HCT116 (cell line): ENCODE data around the gene DNM1L. TPM values are rescaled to one million over a fixed set of nuclear protein-coding genes. Genes with fewer than 3 reads are reported as not detected.

ENCODE experiments used
- ATAC-seq: fragments of 200-7000 bp; cut with Tn5 transposase; 2 replicates; pipeline ENCODE4 v1.9.1; 2020; ENCODE audit warnings: mild to moderate bottlenecking, moderate library complexity
- BruUV-seq: library from RNA; stranded (reverse); fragments of 400-500 nt; replicated peaks from 2 replicates; lab custom pipeline; 2021; lab: Mats Ljungman, UMichigan
- CTCF ChIA-PET: fragments of 300-600 bp; sonication (Branson Sonifier 250); formaldehyde crosslinking; loops from one replicate; lab custom pipeline; 2021; ENCODE audit warnings: antibody characterized with exemption; lab: Charles Lee
- POLR2A ChIA-PET: fragments of 300-600, 350-600 bp; sonication (Branson Sonifier 250); formaldehyde crosslinking; loops from one replicate; lab custom pipeline; 2021; ENCODE audit warnings: antibody characterized with exemption; lab: Charles Lee
- RAD21 ChIA-PET, 2 experiments: fragments of 300-600 bp; sonication (Branson Sonifier 250); formaldehyde crosslinking; loops; one replicate each; lab custom pipeline; 2023; ENCODE audit warnings: low total read pairs in 2 of 2; ENCODE audit not compliant: uncharacterized antibody in 2 of 2, unreplicated experiment in 2 of 2, low non-redundant PET in 1 of 2; lab: Charles Lee
- DNase-seq: peaks from one replicate; pipeline ENCODE4 v3.0.0-alpha.2; 2010; ENCODE audit warnings: low read depth, low spot score
- H2AFZ ChIP-seq: fragments of 200-600 bp; shearing (Covaris generic), sonication (generic); 2 replicates; pipeline ENCODE4 v1.6.1; 2017; ENCODE audit warnings: low read depth, mixed run types, mixed read lengths, antibody characterized with exemption, low read length; ENCODE audit not compliant: poor library complexity, severe bottlenecking
- H3K27ac ChIP-seq: 2 replicates; pipeline ENCODE4 v1.5.1; 2012; ENCODE audit warnings: low read depth, low read length
- H3K27me3 ChIP-seq: fragments of 200-600 bp; sonication (generic); 2 replicates; pipeline ENCODE4 v1.6.1; 2016; ENCODE audit warnings: mixed run types, low read length, mixed read lengths; ENCODE audit not compliant: insufficient read depth
- H3K36me3 ChIP-seq, 2 experiments: fragments of 200-500 bp in 1 of 2; fragments of 200-600 bp in 1 of 2; sonication (Bioruptor generic) in 1 of 2; sonication (generic) in 1 of 2; 2 replicates each; pipeline versions ENCODE4 v1.5.1 to v1.6.1; 2014 to 2016; ENCODE audit warnings: low read length in 2 of 2, inconsistent platforms in 1 of 2, mixed read lengths in 1 of 2, mixed run types in 1 of 2; ENCODE audit not compliant: insufficient read depth in 2 of 2, control insufficient read depth in 1 of 2
- H3K4me1 ChIP-seq, 2 experiments: fragments of 200-600 bp in 1 of 2; sonication (generic) in 1 of 2; 2 replicates each; pipeline versions ENCODE4 v1.5.1 to v1.6.1; 2012 to 2017; ENCODE audit warnings: low read length in 2 of 2, inconsistent platforms in 1 of 2, mild to moderate bottlenecking in 1 of 2, mixed read lengths in 1 of 2, mixed run types in 1 of 2, moderate library complexity in 1 of 2; ENCODE audit not compliant: insufficient read depth in 2 of 2, control insufficient read depth in 1 of 2
- H3K4me2 ChIP-seq: fragments of 200-600 bp; sonication (generic); 2 replicates; pipeline ENCODE4 v1.6.1; 2017; ENCODE audit warnings: mixed run types, low read length, mixed read lengths
- H3K4me3 ChIP-seq, 2 experiments: fragments of 200-600 bp in 1 of 2; sonication (generic) in 1 of 2; replicated peaks in 1 of 2; 2 replicates each; pipeline ENCODE4 v1.5.1; 2011 to 2016; ENCODE audit warnings: low read length in 2 of 2, control low read depth in 1 of 2, low read depth in 1 of 2, mild to moderate bottlenecking in 1 of 2, mixed read lengths in 1 of 2, mixed run types in 1 of 2
- H3K79me2 ChIP-seq: fragments of 200-600 bp; sonication (generic); 2 replicates; pipeline ENCODE4 v1.6.1; 2017; ENCODE audit warnings: mild to moderate bottlenecking, mixed run types, low read length, moderate library complexity, mixed read lengths; ENCODE audit not compliant: insufficient read depth
- H3K9ac ChIP-seq: fragments of 200-600 bp; sonication (generic); 2 replicates; pipeline ENCODE4 v1.6.1; 2016; ENCODE audit warnings: low read length, mixed read lengths
- H3K9me2 ChIP-seq: fragments of 200-600 bp; sonication (generic), shearing (Covaris generic); 2 replicates; pipeline ENCODE4 v1.6.1; 2017; ENCODE audit warnings: mixed run types, mild to moderate bottlenecking, moderate library complexity; ENCODE audit not compliant: insufficient read depth
- H3K9me3 ChIP-seq, 2 experiments: fragments of 200-500 bp in 1 of 2; fragments of 200-600 bp in 1 of 2; sonication (Bioruptor generic) in 1 of 2; sonication (generic) in 1 of 2; 2 replicates each; pipeline ENCODE4 v1.6.1; 2014 to 2017; ENCODE audit warnings: low read length in 2 of 2, mixed read lengths in 2 of 2, inconsistent platforms in 1 of 2, low read depth in 1 of 2, mild to moderate bottlenecking in 1 of 2, mixed run types in 1 of 2, moderate library complexity in 1 of 2; ENCODE audit not compliant: control insufficient read depth in 1 of 2, insufficient read depth in 1 of 2
- H4K20me1 ChIP-seq: fragments of 200-600 bp; sonication (generic), shearing (Covaris generic); 2 replicates; pipeline ENCODE4 v1.6.1; 2017; ENCODE audit warnings: mixed run types, mild to moderate bottlenecking, moderate library complexity; ENCODE audit not compliant: insufficient read depth
- CBX3 ChIP-seq: IDR thresholded peaks from 2 replicates; pipeline ENCODE4 v1.6.1; 2012; ENCODE audit warnings: low read depth
- CEBPB ChIP-seq: IDR thresholded peaks from 2 replicates; pipeline ENCODE4 v1.6.1; 2012; ENCODE audit warnings: low read depth
- EGR1 ChIP-seq: IDR thresholded peaks from 2 replicates; pipeline ENCODE4 v1.6.1; 2012; ENCODE audit warnings: low read depth
- ELF1 ChIP-seq: IDR thresholded peaks from 2 replicates; pipeline ENCODE4 v1.6.1; 2012; ENCODE audit warnings: low read depth, borderline replicate concordance
- FOSL1 ChIP-seq: IDR thresholded peaks from 2 replicates; pipeline ENCODE4 v1.6.1; 2012; ENCODE audit warnings: low read depth
- JUND ChIP-seq: IDR thresholded peaks from 2 replicates; pipeline ENCODE4 v1.6.1; 2012
- POLR2AphosphoS5 ChIP-seq: IDR thresholded peaks from 2 replicates; pipeline ENCODE4 v1.6.1; 2011; ENCODE audit warnings: mild to moderate bottlenecking, low read depth, low read length, moderate library complexity
- RAD21 ChIP-seq: IDR thresholded peaks from 2 replicates; pipeline ENCODE4 v1.6.1; 2012; ENCODE audit warnings: low read depth, mild to moderate bottlenecking
- REST ChIP-seq: IDR thresholded peaks from 2 replicates; pipeline ENCODE4 v1.6.1; 2012; ENCODE audit warnings: low read depth
- SIN3A ChIP-seq: IDR thresholded peaks from 2 replicates; pipeline ENCODE4 v1.6.1; 2012; ENCODE audit warnings: low read depth
- SP1 ChIP-seq: IDR thresholded peaks from 2 replicates; pipeline ENCODE4 v1.6.1; 2012; ENCODE audit warnings: low read depth
- TCF7L2 ChIP-seq: IDR thresholded peaks from 2 replicates; pipeline ENCODE4 v1.7.0; 2011; ENCODE audit warnings: borderline replicate concordance, inconsistent platforms; ENCODE audit not compliant: insufficient read depth, insufficient read length; ENCODE audit errors: extremely low read depth
- ZBTB33 ChIP-seq: IDR thresholded peaks from 2 replicates; pipeline ENCODE4 v1.6.1; 2011; ENCODE audit warnings: mild to moderate bottlenecking, low read length, moderate library complexity; ENCODE audit not compliant: insufficient replicate concordance; ENCODE audit errors: extremely low read depth
- ZFX ChIP-seq: fragments of 450-650 bp; IDR thresholded peaks from 2 replicates; pipeline ENCODE4 v1.6.1; 2017
- ZNF274 ChIP-seq: fragments of 200-500 bp; sonication (Bioruptor generic); IDR thresholded peaks from 2 replicates; pipeline ENCODE4 v1.6.1; 2014; ENCODE audit warnings: mild to moderate bottlenecking, low read depth, low read length, inconsistent platforms
- intact Hi-C: fragments of 100-400 bp; cut with micrococcal nuclease; formaldehyde crosslinking; loops from 2 replicates; pipeline ENCODE4 v1.10.0; 2022
- total RNA-seq: library from RNA; stranded (reverse); gene quantifications from one replicate; pipeline ENCODE4 v1.2.1, GENCODE V29; 2021; ENCODE audit not compliant: unreplicated experiment
- TF ChIP-seq, protein P1 (sequence below): IDR thresholded peaks from 2 replicates; pipeline ENCODE4 v1.6.1; 2012

Gene DNM1L
- total RNA-seq, 1 experiment from 2014 or later: 69.7 TPM

DNA sequence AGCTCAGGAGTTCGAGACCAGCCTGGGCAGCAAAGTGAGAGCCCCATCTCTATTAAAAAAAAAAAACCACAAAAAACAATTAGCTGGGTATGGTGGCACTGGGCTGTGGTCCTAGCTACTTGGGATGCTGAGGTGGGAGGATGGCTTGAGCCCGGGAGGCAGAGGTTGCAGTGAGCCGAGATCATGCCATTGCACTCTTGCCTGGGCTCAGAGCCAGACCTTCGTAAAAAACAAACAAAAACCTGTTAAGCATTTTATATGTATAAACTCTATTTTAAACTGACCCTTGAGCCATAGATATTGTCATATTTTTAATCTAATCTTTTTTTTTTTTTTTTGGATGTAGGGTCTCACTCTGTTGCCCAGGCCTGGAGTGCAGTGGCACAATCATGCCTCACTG is 35.7 kb downstream of the DNM1L start:
- no peak for TF ChIP-seq RAD21
- no peak for TF ChIP-seq ZFX
- no peak for TF ChIP-seq REST
- no peak for TF ChIP-seq ZBTB33
- TF ChIP-seq ZNF274: no peak
- no peak for TF ChIP-seq ELF1
- TF ChIP-seq, protein P1, sequence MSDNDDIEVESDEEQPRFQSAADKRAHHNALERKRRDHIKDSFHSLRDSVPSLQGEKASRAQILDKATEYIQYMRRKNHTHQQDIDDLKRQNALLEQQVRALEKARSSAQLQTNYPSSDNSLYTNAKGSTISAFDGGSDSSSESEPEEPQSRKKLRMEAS: no peak
- TF ChIP-seq JUND: no peak
- no peak for TF ChIP-seq SIN3A
- no peak for TF ChIP-seq CEBPB
- no peak for TF ChIP-seq EGR1
- TF ChIP-seq FOSL1: no peak
- TF ChIP-seq TCF7L2: no peak
- TF ChIP-seq CBX3: no peak
- TF ChIP-seq SP1: no peak
- no peak for TF ChIP-seq POLR2AphosphoS5
- POLR2A ChIA-PET: no interaction called here
- H3K4me3 ChIP-seq: no peak overlapping the region
- ATAC-seq: no peak
- no peaks in the 10 kb centered on the region for H3K27me3 ChIP-seq
- H3K9me2 ChIP-seq: no peaks in the 10 kb centered on the region
- no TSS peak for BruUV-seq
- H2AFZ ChIP-seq: no peak overlapping the region
- RAD21 ChIA-PET: no interaction called here
- H3K36me3 ChIP-seq: peaks cover 7 to 15% of the 10 kb centered on the region in 2 experiments
- H3K27ac ChIP-seq: no peak overlapping the region
- DNase-seq: no peak
- H3K79me2 ChIP-seq: no peaks in the 10 kb centered on the region; the same call in 1 of the 2 replicates
- intact Hi-C loops: no loop called here
- CTCF ChIA-PET: no interaction called here
- no peak overlapping the region for H3K4me2 ChIP-seq
- no peaks in the 10 kb centered on the region for H3K4me1 ChIP-seq
- no peaks in the 10 kb centered on the region for H4K20me1 ChIP-seq
- H3K9me3 ChIP-seq: no peaks in the 10 kb centered on the region
- no peak overlapping the region for H3K9ac ChIP-seq
